Activated gamma-delta T cell treated with anti-CD3 and anti-CD28 coated beads, Interleukin-2, amount 50 U/mL, for 16 hours (primary cell): Measurements from ENCODE around the gene CACNG6.
"Not testable (repeated sequence)": the region's sequence is repeated elsewhere in the genome, so short reads cannot be mapped to it uniquely, and the experiment has no call there.

Source experiments
- DNase-seq: peaks from one replicate; pipeline ENCODE4 v3.0.0-alpha.2; 2020; ENCODE audit warnings: low read depth

Gene CACNG6

GRCh38 chr19:53991224-53992113 is at the start of gene CACNG6:
Gene CACNG6, plus strand, starts transcription at chr19:53991637. Its CDS starts 1,241 bp downstream, at chr19:53992878.
- DNase-seq: no peak

DNA sequence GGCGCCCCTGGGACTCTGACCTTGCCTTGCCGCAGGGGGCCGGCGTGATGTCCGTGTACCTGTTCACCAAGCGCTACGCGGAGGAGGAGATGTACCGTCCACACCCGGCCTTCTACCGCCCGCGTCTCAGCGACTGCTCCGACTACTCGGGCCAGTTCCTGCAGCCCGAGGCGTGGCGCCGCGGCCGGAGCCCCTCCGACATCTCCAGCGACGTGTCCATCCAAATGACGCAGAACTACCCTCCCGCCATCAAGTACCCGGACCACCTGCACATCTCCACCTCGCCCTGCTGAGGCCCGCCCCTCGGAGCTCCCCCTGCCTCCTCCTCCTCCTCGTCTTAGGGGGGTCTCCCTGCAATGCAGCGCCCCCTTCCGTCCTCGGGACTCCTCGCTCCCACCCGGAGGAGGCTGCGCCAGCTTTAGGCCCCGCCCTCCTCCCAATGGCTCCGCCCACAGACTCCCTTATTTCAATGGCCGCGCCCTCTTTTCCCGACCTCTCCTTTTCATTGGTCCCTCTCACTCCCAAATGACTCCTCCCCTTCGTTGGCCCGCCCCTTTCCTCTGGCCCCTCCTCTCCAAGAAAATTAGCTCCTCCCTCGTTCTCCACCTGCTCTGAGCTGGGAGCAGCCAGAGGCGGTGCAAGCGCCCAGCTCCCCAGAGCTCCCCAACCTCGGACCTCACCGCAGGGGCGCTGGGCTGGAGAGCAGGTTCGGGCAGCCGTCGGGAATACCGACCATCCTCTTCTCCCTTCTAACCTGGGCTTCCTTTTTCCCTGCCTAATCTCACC is 49.2 kb upstream of the CACNG6 start:
- DNase-seq: no peak

- DNase-seq: no peak
Observed at GRCh38 chr19:53944416-53944815, 47.0 kb upstream of the CACNG6 start.

GRCh38 chr19:53944933-53945332 is 46.5 kb upstream of the CACNG6 start:
- DNase-seq: no peak

GRCh38 chr19:53945441-53945840 is 46.0 kb upstream of the CACNG6 start:
- DNase-seq: no peak

DNA sequence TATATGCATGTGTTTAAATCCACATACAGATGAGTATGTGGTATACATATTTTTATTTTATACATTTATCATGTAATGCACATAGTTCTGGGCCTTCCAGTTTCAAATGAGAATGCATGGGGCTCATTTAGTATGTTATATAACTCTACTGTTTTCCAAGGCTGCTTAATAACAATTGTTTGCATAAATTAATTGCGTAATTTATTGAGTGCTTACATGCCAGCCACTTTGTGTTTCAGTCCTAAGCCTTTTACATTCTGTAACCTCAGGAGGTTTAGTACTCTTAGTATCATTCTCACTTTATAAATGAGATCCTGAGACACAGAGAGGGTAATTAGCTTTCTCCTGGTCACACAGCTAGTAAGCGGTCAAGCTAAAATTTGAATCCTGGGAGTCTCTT is 45.4 kb upstream of the CACNG6 start:
- no peak for DNase-seq

GRCh38 chr19:53947624-53948023 is 43.8 kb upstream of the CACNG6 start:
- no peak for DNase-seq

DNA sequence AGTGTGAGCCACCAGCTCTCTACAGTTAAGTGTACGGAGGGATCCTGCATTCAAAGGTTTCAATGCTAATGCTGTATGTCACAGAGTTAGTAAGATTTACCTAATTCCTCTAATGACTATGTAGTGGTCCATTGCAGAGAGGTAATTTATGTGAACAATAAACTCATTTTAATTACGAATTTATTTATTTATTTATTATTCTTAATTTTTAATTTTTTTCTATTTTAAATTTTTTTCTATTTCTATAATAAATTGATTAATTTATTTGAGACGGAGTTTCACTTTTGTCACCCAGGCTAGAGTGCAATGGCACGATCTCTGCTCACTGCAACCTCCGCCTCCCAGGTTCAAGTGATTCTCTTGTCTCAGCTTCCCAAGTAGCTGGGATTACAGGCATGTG is 42.8 kb upstream of the CACNG6 start:
- not testable (repeated sequence) for DNase-seq

DNA sequence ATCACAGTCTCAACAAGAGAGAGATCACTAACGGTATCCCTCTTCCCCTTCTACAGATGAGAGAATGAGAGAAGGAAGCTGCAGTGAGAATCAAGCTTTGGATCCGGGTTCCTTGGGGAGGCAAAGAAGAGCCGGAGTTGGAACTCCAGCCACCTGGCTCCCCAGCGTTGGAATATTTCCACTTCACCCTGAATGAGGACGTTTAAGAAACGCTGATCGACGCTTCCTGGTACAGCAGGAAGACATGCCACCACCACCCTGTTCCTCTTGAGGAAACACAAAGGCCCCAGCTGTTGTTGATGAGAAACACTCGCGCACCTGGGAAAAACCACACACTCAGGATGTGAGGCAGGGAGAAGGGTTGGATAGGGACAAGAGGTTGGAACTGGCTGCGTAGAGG is 40.0 kb upstream of the CACNG6 start:
- no peak for DNase-seq

DNA sequence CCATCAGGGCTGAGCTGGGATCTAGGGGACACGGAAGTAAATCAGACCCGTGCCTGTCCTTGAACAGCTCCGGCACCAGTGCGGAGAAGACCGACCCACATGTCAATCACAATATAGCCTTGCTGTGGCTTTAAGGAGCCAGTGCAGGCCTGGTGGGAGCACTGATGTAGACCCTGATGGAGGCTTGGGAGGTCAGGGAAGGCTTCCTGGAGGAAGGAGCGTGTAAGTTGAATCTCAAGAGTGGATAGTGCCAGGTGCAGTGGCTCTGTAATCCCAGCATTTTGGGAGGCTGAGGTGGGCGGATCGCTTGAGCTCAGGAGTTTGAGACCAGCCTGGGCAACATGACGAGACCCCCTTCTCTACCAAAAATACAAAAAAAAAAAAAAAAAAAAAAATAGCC is 39.5 kb upstream of the CACNG6 start:
- no peak for DNase-seq

- DNase-seq: no peak
Observed at GRCh38 chr19:53953383-53953782, 38.1 kb upstream of the CACNG6 start.

DNA sequence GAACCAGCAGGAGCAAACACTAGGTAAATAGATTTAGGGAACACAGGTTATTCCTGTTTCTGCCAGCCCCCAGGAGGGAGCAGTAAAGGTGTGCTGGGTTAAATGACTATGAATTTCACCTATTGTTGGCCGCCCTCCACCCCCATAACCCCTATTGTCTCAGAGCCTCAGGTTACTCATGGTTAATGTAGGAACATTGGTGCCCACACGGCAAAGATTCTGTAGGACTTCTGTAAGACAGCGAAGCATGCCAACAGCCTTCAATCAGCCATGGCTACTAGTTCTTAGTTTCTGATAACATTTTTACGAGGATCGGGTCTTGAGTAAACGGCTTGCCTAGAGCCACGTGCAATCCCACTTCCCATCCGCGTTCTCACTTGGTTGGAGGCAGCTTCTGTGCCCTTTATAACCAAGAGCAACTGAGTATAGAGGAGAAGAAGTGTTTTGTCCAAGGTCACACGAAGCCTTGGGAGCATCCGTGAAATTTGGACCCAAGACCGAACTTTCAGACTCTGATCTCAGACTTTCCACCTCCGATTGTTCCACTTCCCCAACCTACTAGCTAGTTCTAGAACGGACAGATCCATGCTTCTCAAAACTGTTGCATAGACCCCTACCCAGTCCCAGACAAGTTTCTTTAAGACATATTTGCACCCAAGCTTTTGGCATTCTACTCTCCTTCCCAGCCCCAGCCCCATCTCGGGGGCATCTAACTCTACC is 33.8 kb upstream of the CACNG6 start:
- no peak for DNase-seq

GRCh38 chr19:53958168-53958571 is 33.3 kb upstream of the CACNG6 start:
- no peak for DNase-seq

- no peak for DNase-seq
Observed at GRCh38 chr19:53958823-53959757, 32.3 kb upstream of the CACNG6 start.

- no peak for DNase-seq
Observed at GRCh38 chr19:53960187-53960586, 31.2 kb upstream of the CACNG6 start.

DNA sequence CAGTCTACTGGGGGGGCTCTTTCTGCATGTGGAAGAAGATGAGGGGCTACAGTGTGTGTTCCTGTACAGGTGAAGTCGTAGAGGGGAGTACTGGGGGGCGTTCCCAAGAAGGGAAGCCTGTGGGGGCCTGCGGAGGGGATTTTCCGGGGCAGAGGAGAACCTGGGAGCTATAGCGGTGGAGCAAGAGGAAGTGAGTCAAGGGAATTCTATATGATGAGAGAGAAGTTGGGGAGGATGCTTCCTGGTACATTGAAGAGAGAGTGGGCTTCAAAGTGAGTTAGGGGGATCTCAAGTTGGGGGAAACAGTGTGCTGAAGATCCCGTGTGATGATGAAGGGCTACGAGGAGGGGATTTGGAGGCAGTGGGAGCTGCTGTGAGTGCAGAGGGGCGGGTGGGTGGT is 30.6 kb upstream of the CACNG6 start:
- DNase-seq: no peak

GRCh38 chr19:53961523-53962356 is 29.7 kb upstream of the CACNG6 start:
- DNase-seq: no peak

DNA sequence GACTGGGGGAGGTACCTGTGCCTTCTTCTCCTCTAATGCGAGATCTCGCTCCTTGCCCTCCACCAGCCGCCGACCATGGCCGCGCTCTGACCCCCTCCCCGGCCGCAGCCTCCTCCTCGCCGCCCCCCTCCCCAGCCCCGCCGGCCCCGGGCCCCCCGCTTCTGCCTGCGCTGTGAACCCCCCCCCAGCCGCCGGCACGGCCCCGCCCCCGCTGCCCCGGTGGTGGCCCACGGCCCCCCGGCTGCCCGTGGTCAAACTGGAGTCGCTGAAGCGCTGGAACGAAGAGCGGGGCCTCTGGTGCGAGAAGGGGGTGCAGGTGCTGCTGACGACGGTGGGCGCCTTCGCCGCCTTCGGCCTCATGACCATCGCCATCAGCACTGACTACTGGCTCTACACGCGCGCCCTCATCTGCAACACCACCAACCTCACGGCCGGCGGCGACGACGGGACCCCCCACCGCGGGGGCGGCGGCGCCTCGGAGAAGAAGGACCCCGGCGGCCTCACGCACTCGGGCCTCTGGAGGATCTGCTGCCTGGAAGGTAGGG is 28.5 kb upstream of the CACNG6 start, which contains the start of gene CACNG8:
TSS of gene CACNG8 (plus strand) at position 51 of the 545 bp plus-strand sequence.
- no peak for DNase-seq

- DNase-seq: no peak
Observed at GRCh38 chr19:53965091-53965490, 26.3 kb upstream of the CACNG6 start.

DNA sequence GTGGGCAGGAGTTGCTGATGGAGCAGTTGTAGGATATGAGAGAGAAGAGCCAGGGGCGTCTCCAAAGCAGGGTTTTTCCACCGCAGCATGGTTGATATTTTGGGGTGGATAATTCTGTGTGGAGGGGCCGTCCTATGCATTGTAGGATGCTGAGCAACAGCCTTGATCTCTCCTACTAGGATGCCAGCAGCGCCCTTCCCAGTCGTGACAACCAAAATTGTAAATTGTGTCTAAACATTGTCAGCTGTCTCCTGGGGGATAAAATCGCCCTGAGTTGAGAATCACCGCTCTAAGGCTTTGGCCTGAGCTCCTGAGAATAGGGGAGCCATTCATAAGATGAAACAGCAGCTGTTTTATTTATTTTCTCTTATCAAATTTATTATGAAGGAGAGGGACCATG is 24.5 kb upstream of the CACNG6 start:
- DNase-seq: no peak
